Mucosa of rectum (tissue), 2 donors: Measurements from ENCODE around the gene TPSG1.

Experiments used
- H3K27ac ChIP-seq, 2 donors: one replicate each; pipeline ENCODE4 v1.7.0; 2013; ENCODE audit warnings: inconsistent platforms in 2 of 2, low read depth in 2 of 2, low read length in 2 of 2
- H3K27me3 ChIP-seq, 2 donors: one replicate each; pipeline ENCODE4 v1.7.0; 2013; ENCODE audit warnings: low read length in 2 of 2; ENCODE audit not compliant: control insufficient read depth in 2 of 2, insufficient read depth in 2 of 2
- H3K36me3 ChIP-seq, 2 donors: one replicate each; pipeline ENCODE4 v1.7.0; 2013; ENCODE audit warnings: low read length in 2 of 2; ENCODE audit not compliant: control insufficient read depth in 2 of 2, insufficient read depth in 2 of 2
- H3K4me1 ChIP-seq, 2 donors: one replicate each; pipeline ENCODE4 v1.7.0; 2013; ENCODE audit warnings: low read length in 2 of 2, mild to moderate bottlenecking in 1 of 2; ENCODE audit not compliant: control insufficient read depth in 2 of 2, insufficient read depth in 2 of 2
- H3K4me3 ChIP-seq, 2 donors: one replicate each; pipeline ENCODE4 v1.7.0; 2013; ENCODE audit warnings: low read length in 2 of 2
- H3K9ac ChIP-seq, 2 donors: one replicate each; pipeline ENCODE4 v1.7.0; 2013; ENCODE audit warnings: low read length in 2 of 2, low read depth in 1 of 2, mild to moderate bottlenecking in 1 of 2
- H3K9me3 ChIP-seq, 2 donors: one replicate each; pipeline ENCODE4 v1.7.0; 2013; ENCODE audit warnings: low read length in 2 of 2; ENCODE audit not compliant: control insufficient read depth in 2 of 2
- donor health status: healthy.
- donor health status: Normal muscosa, but diverticular disease.

Gene TPSG1

GRCh38 chr16:1184980-1185379, 40.1 kb downstream of the TPSG1 start:
- H3K4me3 ChIP-seq = no peak overlapping the region
- H3K27ac ChIP-seq = no peak overlapping the region
- H3K27me3 ChIP-seq = no peaks in the 10 kb centered on the region
- no peaks in the 10 kb centered on the region for H3K9me3 ChIP-seq
- H3K36me3 ChIP-seq = no peaks in the 10 kb centered on the region
- peaks cover 7% of the 10 kb centered on the region in 2 donors for H3K4me1 ChIP-seq
- H3K9ac ChIP-seq = no peak overlapping the region

DNA sequence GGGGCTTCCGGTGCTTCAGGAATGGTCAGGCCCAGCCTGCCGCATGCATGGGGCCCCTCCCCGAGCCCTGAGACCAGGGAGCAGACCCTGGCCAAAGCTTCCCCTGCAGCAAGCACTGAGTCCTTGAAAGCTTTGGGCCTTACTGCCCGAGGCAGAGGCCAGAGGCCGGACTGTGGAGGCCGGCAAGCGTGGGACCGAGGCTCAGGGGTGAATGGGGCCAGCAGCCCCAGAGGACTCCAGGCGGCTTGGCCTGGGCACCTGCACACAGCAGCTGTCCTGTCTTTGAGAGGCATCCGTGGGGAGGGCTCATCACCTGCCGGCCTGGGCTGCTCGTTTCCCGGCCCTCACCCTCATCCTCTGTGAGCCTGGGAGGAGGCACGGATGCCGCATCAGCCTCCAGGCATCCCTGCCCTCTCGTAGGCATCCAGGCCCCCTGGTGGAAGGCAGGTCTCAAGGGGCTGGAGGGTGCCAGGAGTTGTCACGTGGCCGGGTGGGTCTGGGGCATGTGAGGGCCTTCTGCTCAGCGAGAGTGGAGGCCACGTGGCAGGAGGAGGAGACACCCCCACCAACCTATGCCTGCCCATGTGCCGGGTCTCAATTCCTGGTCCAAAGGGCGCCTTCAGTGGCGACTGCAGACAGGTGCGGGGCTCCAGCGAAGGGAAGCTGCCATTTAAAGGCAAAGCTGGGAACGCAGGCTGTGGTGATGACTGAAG, 40.8 kb downstream of the TPSG1 start:
- peaks cover 7% of the 10 kb centered on the region in 2 donors for H3K4me1 ChIP-seq

GRCh38 chr16:1182950-1183907, 41.8 kb downstream of the TPSG1 start:
- Histone ChIP-seq H3K9ac (no peak overlapping the region), H3K27me3 (no peaks in the 10 kb centered on the region), H3K36me3 (no peaks in the 10 kb centered on the region), H3K27ac (peak overlapping the region; percentile 67 to 68), H3K4me1 (peaks cover 7% of the 10 kb centered on the region in 2 donors), H3K4me3 (no peak overlapping the region), H3K9me3 (no peaks in the 10 kb centered on the region)

More for the DNA sequence above, 40.8 kb downstream of the TPSG1 start:
- H3K4me3 ChIP-seq = no peak overlapping the region
- H3K9ac ChIP-seq = no peak overlapping the region
- no peaks in the 10 kb centered on the region for H3K36me3 ChIP-seq
- H3K27me3 ChIP-seq = no peaks in the 10 kb centered on the region
- no peaks in the 10 kb centered on the region for H3K9me3 ChIP-seq
- H3K27ac ChIP-seq = no peak overlapping the region

GRCh38 chr16:1182316-1182671, 42.8 kb downstream of the TPSG1 start:
- Histone ChIP-seq H3K27me3 (no peaks in the 10 kb centered on the region), H3K36me3 (no peaks in the 10 kb centered on the region), H3K4me3 (no peak overlapping the region), H3K27ac (peak overlapping the region; percentile 67 to 68), H3K9ac (no peak overlapping the region), H3K4me1 (peaks cover 7% of the 10 kb centered on the region in 2 donors), H3K9me3 (no peaks in the 10 kb centered on the region)

DNA sequence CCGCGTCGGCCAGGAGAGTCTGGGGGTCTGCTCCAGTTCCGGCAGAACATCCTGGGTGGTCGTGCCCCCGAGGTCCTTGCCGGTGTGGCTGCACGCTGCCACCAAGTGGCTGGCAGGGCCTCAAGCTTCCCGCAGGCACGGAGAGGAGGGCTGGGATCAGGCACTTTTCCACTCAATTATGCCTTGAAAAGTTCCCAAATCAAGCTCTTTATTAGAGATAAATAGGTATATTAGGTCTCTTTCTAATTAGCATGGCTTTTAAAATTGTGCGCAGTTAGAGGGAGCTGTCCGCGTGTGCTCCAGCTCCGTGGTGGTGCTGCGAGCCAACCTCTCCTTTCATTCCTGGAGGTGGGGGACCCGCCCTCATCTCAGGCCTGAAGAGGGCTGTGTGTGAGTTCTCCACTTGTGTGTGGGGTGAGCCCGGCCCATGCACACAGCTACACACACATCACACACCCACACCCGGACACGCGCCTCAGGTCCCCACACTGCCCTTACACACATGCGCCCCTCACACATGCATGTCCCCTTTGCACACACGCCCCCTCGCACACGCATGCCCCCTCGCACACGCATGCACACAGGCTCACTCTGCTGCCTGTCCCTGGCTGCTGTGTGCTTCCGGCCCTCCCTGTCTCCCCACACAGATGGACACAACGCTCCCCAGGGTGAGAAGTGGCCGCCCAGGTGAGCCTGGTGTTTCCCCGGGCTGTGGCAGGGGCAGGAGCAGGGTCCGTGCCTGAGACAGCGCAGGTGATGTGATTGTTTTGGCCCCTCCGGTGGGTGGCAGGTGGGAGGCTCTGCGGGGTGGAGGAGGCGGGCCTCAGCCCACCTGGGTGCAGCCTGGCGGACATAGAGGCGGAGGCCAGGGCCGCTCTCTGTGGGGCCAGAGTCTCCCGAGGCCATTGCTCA, 43.4 kb downstream of the TPSG1 start:
- H3K9ac ChIP-seq = no peak overlapping the region
- peaks cover 7% of the 10 kb centered on the region in 2 donors for H3K4me1 ChIP-seq
- peak overlapping the region; percentile 64 to 67 for H3K27ac ChIP-seq
- no peaks in the 10 kb centered on the region for H3K27me3 ChIP-seq
- no peak overlapping the region for H3K4me3 ChIP-seq
- H3K9me3 ChIP-seq = no peaks in the 10 kb centered on the region
- no peaks in the 10 kb centered on the region for H3K36me3 ChIP-seq

GRCh38 chr16:1180549-1181403, 44.3 kb downstream of the TPSG1 start:
- H3K27ac ChIP-seq = peak overlapping the region; percentile 21 to 48
- peaks cover 7% of the 10 kb centered on the region in 2 donors for H3K4me1 ChIP-seq
- H3K4me3 ChIP-seq = no peak overlapping the region
- no peak overlapping the region for H3K9ac ChIP-seq
- no peaks in the 10 kb centered on the region for H3K9me3 ChIP-seq
- H3K27me3 ChIP-seq = no peaks in the 10 kb centered on the region
- no peaks in the 10 kb centered on the region for H3K36me3 ChIP-seq

- H3K36me3 ChIP-seq = no peaks in the 10 kb centered on the region
- peaks cover 7% of the 10 kb centered on the region in 2 donors for H3K4me1 ChIP-seq
- H3K27ac ChIP-seq = no peak overlapping the region
- no peak overlapping the region for H3K4me3 ChIP-seq
- no peaks in the 10 kb centered on the region for H3K9me3 ChIP-seq
- H3K9ac ChIP-seq = no peak overlapping the region
- no peaks in the 10 kb centered on the region for H3K27me3 ChIP-seq
Observed at GRCh38 chr16:1178295-1178910, 46.7 kb downstream of the TPSG1 start.

DNA sequence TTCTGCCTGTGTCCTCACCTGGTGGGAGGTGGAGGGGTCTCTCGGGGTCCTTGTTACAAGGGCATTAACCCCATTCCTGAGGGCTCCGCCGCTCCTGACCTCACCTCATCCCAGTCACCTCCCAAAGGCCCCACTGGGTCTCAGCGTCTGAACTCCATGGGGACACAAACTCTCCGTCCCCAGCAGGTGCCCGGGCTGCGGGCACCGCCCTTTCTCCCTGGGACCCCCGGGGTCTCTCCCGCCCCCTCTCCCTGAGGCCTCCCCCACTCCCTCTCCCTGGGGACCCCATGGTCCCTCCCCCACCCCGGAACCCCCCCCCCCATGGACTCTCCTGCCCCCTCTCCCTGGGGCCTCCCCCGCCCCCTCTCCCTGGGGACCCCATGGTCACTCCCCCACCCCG, 47.3 kb downstream of the TPSG1 start:
- no peaks in the 10 kb centered on the region for H3K27me3 ChIP-seq

GRCh38 chr16:1177053-1177452, 48.0 kb downstream of the TPSG1 start:
- Histone ChIP-seq H3K4me3 (no peak overlapping the region), H3K9me3 (no peaks in the 10 kb centered on the region), H3K27ac (no peak overlapping the region), H3K4me1 (peaks cover 7% of the 10 kb centered on the region in 2 donors), H3K36me3 (no peaks in the 10 kb centered on the region), H3K9ac (no peak overlapping the region), H3K27me3 (no peaks in the 10 kb centered on the region)

More for the DNA sequence above, 47.3 kb downstream of the TPSG1 start:
- no peak overlapping the region for H3K27ac ChIP-seq
- H3K36me3 ChIP-seq = no peaks in the 10 kb centered on the region
- H3K9ac ChIP-seq = no peak overlapping the region
- H3K4me3 ChIP-seq = no peak overlapping the region
- H3K4me1 ChIP-seq = peaks cover 7% of the 10 kb centered on the region in 2 donors
- H3K9me3 ChIP-seq = no peaks in the 10 kb centered on the region
